Measurements from ENCODE around the gene TMEM181. TPM values are rescaled to one million over a fixed set of nuclear protein-coding genes. Genes with fewer than 3 reads are reported as not detected.

The TMEM181 gene
- total and polyA plus RNA-seq, 2 of the 13 experiments (the other 11 are each of a cell fraction or from before 2014, with no cell fraction given): 59.1 to 108 TPM

- TF ChIP-seq ARID4A (CRISPR knock-in tag; IDR thresholded peaks at IDR 0.05; ENCODE audit: borderline replicate concordance): peak; percentile 93
- TF ChIP-seq ZNF329 (CRISPR knock-in tag; IDR thresholded peaks at IDR 0.05; ENCODE audit: low read depth): peak; percentile 52; the same call in 1 of the 2 replicates
- no peak; the same call in 1 of the 2 replicates for TF ChIP-seq TMF1 (CRISPR knock-in tag; IDR thresholded peaks at IDR 0.05; ENCODE audit: low read depth)
- TF ChIP-seq CBX1 (IDR thresholded peaks at IDR 0.05; ENCODE audit: low read depth): no peak
- TF ChIP-seq TEF (CRISPR knock-in tag; IDR thresholded peaks at IDR 0.05): no peak
- no peak for TF ChIP-seq CCAR2 (optimal IDR thresholded peaks at IDR 0.05; ENCODE audit: low read depth, low read length)
- 0 out of 2 replicates have a peak, but pooled peaks have one; percentile 19 for TF ChIP-seq BRF2 (CRISPR knock-in tag; IDR thresholded peaks at IDR 0.05)
- peak; percentile 59; the same call in 1 of the 2 replicates for TF ChIP-seq ZNF503 (CRISPR knock-in tag; IDR thresholded peaks at IDR 0.05)
- TF ChIP-seq ZBTB34 (CRISPR knock-in tag; IDR thresholded peaks at IDR 0.05): peak; percentile 72; the same call in 1 of the 2 replicates
- TF ChIP-seq ZSCAN5A (CRISPR knock-in tag; IDR thresholded peaks at IDR 0.05; ENCODE audit: borderline replicate concordance): 0 out of 2 replicates have a peak, but pooled peaks have one; percentile 10
- TF ChIP-seq ZBTB14 (CRISPR knock-in tag; IDR thresholded peaks at IDR 0.05): peak; percentile 92
- peak; percentile 58; the same call in 1 of the 2 replicates for TF ChIP-seq DRAP1 (CRISPR knock-in tag; IDR thresholded peaks at IDR 0.05)
These were observed at the start of gene TMEM181 (continued) for GRCh38 chr6:158559895-158560835.

Data from HepG2 (cell line).